Gastroesophageal sphincter (tissue), 3 donors: ENCODE measurements around the gene P2RY10.

Experiments used
- EP300 ChIP-seq: sonication (generic); formaldehyde crosslinking; IDR thresholded peaks from one replicate; pipeline ENCODE4 v1.6.1; 2017; ENCODE audit warnings: antibody characterized with exemption, mild to moderate bottlenecking
- POLR2A ChIP-seq, 2 donors: fragments of 450-650 bp; IDR thresholded peaks; one replicate each; pipeline ENCODE4 v1.6.1; 2017; ENCODE audit warnings: antibody characterized with exemption in 2 of 2, mild to moderate bottlenecking in 2 of 2, moderate library complexity in 1 of 2
- POLR2AphosphoS5 ChIP-seq: sonication (generic); formaldehyde crosslinking; IDR thresholded peaks from one replicate; pipeline ENCODE4 v1.6.1; 2017; ENCODE audit warnings: antibody characterized with exemption
- TF ChIP-seq, protein P1 (sequence below), 4 experiments: fragments of 200-600 bp in 2 of 4; fragments of 450-650 bp in 2 of 4; sonication (generic) in 1 of 4; IDR thresholded peaks; one replicate each; pipeline ENCODE4 v1.5.1; 2017 to 2019; ENCODE audit warnings: antibody characterized with exemption in 4 of 4, mild to moderate bottlenecking in 2 of 4, moderate library complexity in 2 of 4

- TF ChIP-seq POLR2A (IDR thresholded peaks at IDR 0.05): no peak
- TF ChIP-seq POLR2AphosphoS5: no peak
- TF ChIP-seq, protein P1, sequence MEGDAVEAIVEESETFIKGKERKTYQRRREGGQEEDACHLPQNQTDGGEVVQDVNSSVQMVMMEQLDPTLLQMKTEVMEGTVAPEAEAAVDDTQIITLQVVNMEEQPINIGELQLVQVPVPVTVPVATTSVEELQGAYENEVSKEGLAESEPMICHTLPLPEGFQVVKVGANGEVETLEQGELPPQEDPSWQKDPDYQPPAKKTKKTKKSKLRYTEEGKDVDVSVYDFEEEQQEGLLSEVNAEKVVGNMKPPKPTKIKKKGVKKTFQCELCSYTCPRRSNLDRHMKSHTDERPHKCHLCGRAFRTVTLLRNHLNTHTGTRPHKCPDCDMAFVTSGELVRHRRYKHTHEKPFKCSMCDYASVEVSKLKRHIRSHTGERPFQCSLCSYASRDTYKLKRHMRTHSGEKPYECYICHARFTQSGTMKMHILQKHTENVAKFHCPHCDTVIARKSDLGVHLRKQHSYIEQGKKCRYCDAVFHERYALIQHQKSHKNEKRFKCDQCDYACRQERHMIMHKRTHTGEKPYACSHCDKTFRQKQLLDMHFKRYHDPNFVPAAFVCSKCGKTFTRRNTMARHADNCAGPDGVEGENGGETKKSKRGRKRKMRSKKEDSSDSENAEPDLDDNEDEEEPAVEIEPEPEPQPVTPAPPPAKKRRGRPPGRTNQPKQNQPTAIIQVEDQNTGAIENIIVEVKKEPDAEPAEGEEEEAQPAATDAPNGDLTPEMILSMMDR (IDR thresholded peaks at IDR 0.05): no peak
- no peak for TF ChIP-seq EP300
Observed at GRCh38 chrX:78922754-78923153, 22.4 kb upstream of the P2RY10 start.
